ENCODE data around the gene POFUT1.
A peak's percentile ranks its signal among the peaks of the same experiment; 100 is the strongest.
"Not testable (repeated sequence)": the region's sequence is repeated elsewhere in the genome, so short reads cannot be mapped to it uniquely, and the experiment has no call there.

The POFUT1 gene

GRCh38 chr20:32189691-32190615, 17.7 kb upstream of the POFUT1 start:
- DNase-seq: peak in 2 of 3 donors; percentile 33 to 59

- peak in 1 of 3 donors; percentile 42 for DNase-seq
These were observed 16.9 kb upstream of the POFUT1 start for GRCh38 chr20:32190616-32191415.

- DNase-seq: no peak
These were observed 16.3 kb upstream of the POFUT1 start for GRCh38 chr20:32191422-32191821.

- peak; percentile 53 to 64 (median 56) for DNase-seq
These were observed 15.8 kb upstream of the POFUT1 start for GRCh38 chr20:32191873-32192272.

GRCh38 chr20:32192698-32193097, 15.0 kb upstream of the POFUT1 start:
- DNase-seq: no peak

GRCh38 chr20:32193336-32193735, 14.3 kb upstream of the POFUT1 start:
- DNase-seq: not testable (repeated sequence)

GRCh38 chr20:32193996-32194395, 13.7 kb upstream of the POFUT1 start:
- DNase-seq: no peak

GRCh38 chr20:32195581-32195980, 12.1 kb upstream of the POFUT1 start:
- no peak for DNase-seq

- not testable (repeated sequence) for DNase-seq
These were observed 11.1 kb upstream of the POFUT1 start for GRCh38 chr20:32196613-32197012.

GRCh38 chr20:32197136-32197535, 10.5 kb upstream of the POFUT1 start:
- DNase-seq: not testable (repeated sequence)

- no peak for DNase-seq
These were observed 8.7 kb upstream of the POFUT1 start for GRCh38 chr20:32199006-32199405.

GRCh38 chr20:32201296-32201976, 6.2 kb upstream of the POFUT1 start:
- DNase-seq: no peak

- peak in 2 of 3 donors; percentile 19 to 29 for DNase-seq
These were observed 5.7 kb upstream of the POFUT1 start for GRCh38 chr20:32201977-32202363.

- peak in 2 of 3 donors; percentile 48 to 52 for DNase-seq
These were observed 4.1 kb upstream of the POFUT1 start for GRCh38 chr20:32203356-32204204.

GRCh38 chr20:32204205-32205109, 3.2 kb upstream of the POFUT1 start:
- DNase-seq: peak; percentile 66 to 75 (median 73)

- DNase-seq: peak; percentile 64 to 88 (median 79)
These were observed 2.4 kb upstream of the POFUT1 start for GRCh38 chr20:32205110-32205842.

GRCh38 chr20:32205843-32206759, 1.6 kb upstream of the POFUT1 start:
- no peak for DNase-seq

GRCh38 chr20:32206760-32207625, 687 bp upstream of the POFUT1 start:
- DNase-seq: peak in 2 of 3 donors; percentile 21 to 41
